ENCODE measurements around the gene LIME1. TPM values are rescaled to one million over a fixed set of nuclear protein-coding genes. Genes with fewer than 3 reads are reported as not detected.

Gene LIME1
- total RNA-seq, 2 experiments from 2014 or later: 149 to 165 TPM

DNA sequence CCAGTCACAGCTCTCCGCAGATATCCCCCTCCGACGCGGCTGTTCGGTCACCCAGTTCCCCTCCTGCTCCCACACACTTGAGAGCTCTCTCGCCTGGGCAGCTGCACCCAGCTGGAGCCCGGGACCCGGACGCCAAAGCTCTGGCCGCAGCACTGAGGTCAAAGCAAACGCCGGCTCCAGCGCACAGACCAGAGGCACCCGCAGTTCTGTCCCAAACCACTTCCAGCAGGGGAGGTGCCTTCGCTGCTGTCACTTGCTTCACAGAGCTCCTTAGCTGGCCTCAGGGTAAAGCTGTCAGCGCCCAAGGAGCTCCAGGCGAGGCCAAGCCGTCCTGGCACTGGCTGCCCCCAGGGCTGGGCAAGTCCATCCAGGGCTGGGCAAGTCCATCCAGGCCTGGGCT is 31.0 kb downstream of the LIME1 start:
- ChIA-PET POLR2A (no interaction called here), CTCF (interaction anchor here (1.2 kb wide), 1 partner anchor 19 kb away, joined by 5 read pairs; no protein-coding TSS in a partner anchor)
- Mint-ChIP-seq H3K27me3 (no peaks in the 10 kb centered on the region), H3K4me1 (ENCODE audit: low read depth) (no peaks in the 10 kb centered on the region), H3K36me3 (ENCODE audit: low read depth) (no peaks in the 10 kb centered on the region), H3K9me3 (no peaks in the 10 kb centered on the region), H3K4me3 (no peak overlapping the region), H3K27ac (no peak overlapping the region)
- TF ChIP-seq, protein P1, sequence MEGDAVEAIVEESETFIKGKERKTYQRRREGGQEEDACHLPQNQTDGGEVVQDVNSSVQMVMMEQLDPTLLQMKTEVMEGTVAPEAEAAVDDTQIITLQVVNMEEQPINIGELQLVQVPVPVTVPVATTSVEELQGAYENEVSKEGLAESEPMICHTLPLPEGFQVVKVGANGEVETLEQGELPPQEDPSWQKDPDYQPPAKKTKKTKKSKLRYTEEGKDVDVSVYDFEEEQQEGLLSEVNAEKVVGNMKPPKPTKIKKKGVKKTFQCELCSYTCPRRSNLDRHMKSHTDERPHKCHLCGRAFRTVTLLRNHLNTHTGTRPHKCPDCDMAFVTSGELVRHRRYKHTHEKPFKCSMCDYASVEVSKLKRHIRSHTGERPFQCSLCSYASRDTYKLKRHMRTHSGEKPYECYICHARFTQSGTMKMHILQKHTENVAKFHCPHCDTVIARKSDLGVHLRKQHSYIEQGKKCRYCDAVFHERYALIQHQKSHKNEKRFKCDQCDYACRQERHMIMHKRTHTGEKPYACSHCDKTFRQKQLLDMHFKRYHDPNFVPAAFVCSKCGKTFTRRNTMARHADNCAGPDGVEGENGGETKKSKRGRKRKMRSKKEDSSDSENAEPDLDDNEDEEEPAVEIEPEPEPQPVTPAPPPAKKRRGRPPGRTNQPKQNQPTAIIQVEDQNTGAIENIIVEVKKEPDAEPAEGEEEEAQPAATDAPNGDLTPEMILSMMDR (IDR thresholded peaks at IDR 0.05): no peak
- Histone ChIP-seq H3K27me3 (ENCODE audit: control insufficient read depth in 1 of 2, insufficient read depth in 2 of 2, low read length in 2 of 2) (no peaks in the 10 kb centered on the region), H3K36me3 (ENCODE audit: insufficient read depth, low read length) (no peaks in the 10 kb centered on the region), H3K27ac (ENCODE audit: low read depth in 1 of 2, low read length in 2 of 2) (no peak overlapping the region), H3K9me3 (ENCODE audit: control insufficient read depth in 1 of 2, insufficient read depth in 1 of 2, low read length in 2 of 2) (no peaks in the 10 kb centered on the region), H3K4me1 (ENCODE audit: insufficient read depth, low read length) (no peaks in the 10 kb centered on the region), H3K4me3 (ENCODE audit: low read length) (no peak overlapping the region)
- intact Hi-C loops (cut with DNase I, micrococcal nuclease): no loop called here
- DNase-seq (no peak), ATAC-seq (ENCODE audit: poor library complexity) (no peak)

DNA sequence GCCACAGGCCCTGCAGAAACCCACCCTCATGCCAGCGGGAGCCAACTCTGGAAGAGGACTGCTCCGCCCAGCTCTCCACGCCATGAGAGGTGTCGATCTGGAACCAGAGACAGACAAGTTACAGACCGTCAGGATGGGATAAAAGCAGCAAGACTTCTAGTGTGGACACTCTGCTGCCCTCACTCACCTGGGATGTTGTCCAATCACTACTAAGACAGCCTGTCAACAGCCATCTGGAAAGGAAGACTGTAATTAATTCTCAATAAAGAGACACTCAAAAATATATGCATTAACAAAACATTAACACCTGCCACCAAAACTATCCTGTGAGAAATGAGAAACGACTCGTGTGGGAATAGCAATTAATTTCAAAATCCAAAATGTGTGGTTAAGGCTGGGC is 31.4 kb downstream of the LIME1 start:
- Histone ChIP-seq H3K27me3 (ENCODE audit: control insufficient read depth in 1 of 2, insufficient read depth in 2 of 2, low read length in 2 of 2) (no peaks in the 10 kb centered on the region), H3K27ac (ENCODE audit: low read depth in 1 of 2, low read length in 2 of 2) (no peak overlapping the region), H3K36me3 (ENCODE audit: insufficient read depth, low read length) (no peaks in the 10 kb centered on the region), H3K4me3 (ENCODE audit: low read length) (no peak overlapping the region), H3K4me1 (ENCODE audit: insufficient read depth, low read length) (no peaks in the 10 kb centered on the region), H3K9me3 (ENCODE audit: control insufficient read depth in 1 of 2, insufficient read depth in 1 of 2, low read length in 2 of 2) (no peaks in the 10 kb centered on the region)
- ChIA-PET CTCF (interaction anchor here (1.2 kb wide), 1 partner anchor 18 kb away, joined by 5 read pairs; no protein-coding TSS in a partner anchor), POLR2A (no interaction called here)
- Mint-ChIP-seq H3K36me3 (ENCODE audit: low read depth) (no peaks in the 10 kb centered on the region), H3K27me3 (no peaks in the 10 kb centered on the region), H3K9me3 (no peaks in the 10 kb centered on the region), H3K4me1 (ENCODE audit: low read depth) (no peaks in the 10 kb centered on the region), H3K27ac (no peak overlapping the region), H3K4me3 (no peak overlapping the region)
- no peak for ATAC-seq (ENCODE audit: poor library complexity)
- TF ChIP-seq, protein P1 (IDR thresholded peaks at IDR 0.05): no peak
- intact Hi-C loops (cut with DNase I, micrococcal nuclease): no loop called here
- DNase-seq: no peak

DNA sequence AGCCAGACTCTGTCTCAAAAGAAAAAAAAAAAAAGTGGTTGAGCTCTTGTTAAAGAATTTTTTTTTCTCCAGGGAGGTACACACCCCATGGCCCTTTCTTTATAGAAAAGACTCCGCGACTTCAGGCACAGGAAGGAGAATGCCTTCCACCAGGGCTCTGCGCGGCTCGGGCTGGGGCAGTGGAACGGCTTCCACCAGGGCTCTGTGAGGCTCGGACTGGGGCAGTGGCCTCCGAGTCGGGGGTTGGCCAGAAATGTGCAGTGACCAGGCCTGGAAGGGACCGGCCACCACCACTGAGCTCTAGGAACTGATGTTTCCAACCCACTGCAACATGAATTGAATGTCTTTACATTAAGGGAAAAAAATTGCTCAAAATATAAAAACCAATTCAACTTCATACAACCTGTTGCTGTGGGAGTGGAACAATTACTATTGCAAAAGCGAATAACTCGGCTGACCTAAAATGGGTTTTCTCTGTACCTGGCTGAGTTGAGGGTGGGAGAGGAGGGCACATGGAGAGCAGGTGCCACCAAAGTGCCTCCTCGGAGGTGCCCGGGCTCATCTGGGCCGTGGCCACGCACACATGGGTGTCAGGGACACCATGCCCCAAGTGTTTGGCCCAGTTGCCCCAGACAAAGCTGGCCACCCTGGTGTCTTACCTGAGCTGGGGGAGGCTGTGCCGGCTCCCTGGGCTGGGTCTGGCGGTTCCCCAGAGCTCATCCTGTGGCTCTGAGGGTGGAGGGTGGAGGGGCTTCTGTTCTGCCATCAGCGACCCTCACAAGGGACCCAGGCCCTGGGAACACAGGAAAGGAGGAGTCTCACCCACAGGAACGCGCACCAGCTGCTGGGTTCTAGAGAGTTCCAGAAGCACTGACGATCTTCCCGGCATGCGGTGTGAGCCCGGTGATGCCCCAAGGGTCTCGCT is 32.4 kb downstream of the LIME1 start:
- intact Hi-C loops (cut with DNase I, micrococcal nuclease): no loop called here

More for the DNA sequence above, 32.4 kb downstream of the LIME1 start:
- Histone ChIP-seq H3K27ac (ENCODE audit: low read depth in 1 of 2, low read length in 2 of 2) (no peak overlapping the region), H3K4me1 (ENCODE audit: insufficient read depth, low read length) (peaks cover 3% of the 10 kb centered on the region), H3K27me3 (ENCODE audit: control insufficient read depth in 1 of 2, insufficient read depth in 2 of 2, low read length in 2 of 2) (no peaks in the 10 kb centered on the region), H3K4me3 (ENCODE audit: low read length) (no peak overlapping the region), H3K36me3 (ENCODE audit: insufficient read depth, low read length) (no peaks in the 10 kb centered on the region), H3K9me3 (ENCODE audit: control insufficient read depth in 1 of 2, insufficient read depth in 1 of 2, low read length in 2 of 2) (no peaks in the 10 kb centered on the region)
- Mint-ChIP-seq H3K9me3 (no peaks in the 10 kb centered on the region), H3K4me3 (no peak overlapping the region), H3K36me3 (ENCODE audit: low read depth) (no peaks in the 10 kb centered on the region), H3K27ac (no peak overlapping the region), H3K27me3 (no peaks in the 10 kb centered on the region), H3K4me1 (ENCODE audit: low read depth) (no peaks in the 10 kb centered on the region)
- DNase-seq (no peak), ATAC-seq (ENCODE audit: poor library complexity) (no peak)
- ChIA-PET POLR2A (no interaction called here), CTCF (no interaction called here)
- TF ChIP-seq, protein P1 (IDR thresholded peaks at IDR 0.05): no peak
